ENCODE data around the gene TBXAS1.

DNA sequence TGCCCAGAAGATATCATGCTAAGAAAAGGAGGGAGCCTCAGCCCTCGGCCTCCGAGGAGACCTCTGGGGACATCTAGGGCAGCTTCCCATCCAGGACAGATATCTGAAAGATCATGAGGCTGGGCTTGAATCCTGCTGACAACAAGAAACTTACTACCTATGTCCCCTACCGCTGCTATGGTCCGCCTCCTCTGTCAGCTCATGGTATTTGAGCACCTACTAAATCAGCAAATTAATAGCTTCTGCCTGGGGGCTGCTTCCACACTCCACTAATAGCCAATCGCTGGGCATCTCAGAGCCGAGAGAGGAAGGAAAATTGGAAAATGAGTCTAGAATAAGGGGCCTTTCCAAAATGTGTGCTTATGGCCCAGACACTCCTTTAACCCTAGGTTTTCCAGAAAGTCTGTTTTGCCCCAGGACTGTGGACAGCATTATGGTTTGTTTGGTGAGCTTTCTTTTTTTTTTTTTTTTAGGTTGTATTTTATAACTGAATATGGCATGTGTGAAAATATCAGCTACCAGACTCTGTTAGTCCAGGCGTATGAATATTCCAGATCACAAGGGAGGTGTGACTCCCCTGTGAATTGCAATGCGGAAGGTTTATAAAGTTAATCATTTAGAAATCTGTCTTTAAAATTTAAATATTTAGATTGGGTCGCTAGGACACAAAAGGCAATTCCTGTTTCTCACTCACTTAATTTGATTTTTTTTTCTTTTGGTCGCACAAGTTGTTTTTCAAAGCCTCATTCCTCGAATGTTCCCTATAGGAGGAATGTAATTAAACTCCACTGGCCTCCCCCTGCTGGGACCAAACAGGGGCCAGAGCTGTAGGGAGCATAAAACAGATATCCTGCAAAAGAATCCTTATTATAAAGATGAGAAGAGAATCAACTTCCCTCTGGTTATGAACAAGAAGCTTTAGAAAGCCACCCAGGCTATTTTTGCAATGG, 144.3 kb downstream of the TBXAS1 start:
- TF ChIP-seq, protein P1, sequence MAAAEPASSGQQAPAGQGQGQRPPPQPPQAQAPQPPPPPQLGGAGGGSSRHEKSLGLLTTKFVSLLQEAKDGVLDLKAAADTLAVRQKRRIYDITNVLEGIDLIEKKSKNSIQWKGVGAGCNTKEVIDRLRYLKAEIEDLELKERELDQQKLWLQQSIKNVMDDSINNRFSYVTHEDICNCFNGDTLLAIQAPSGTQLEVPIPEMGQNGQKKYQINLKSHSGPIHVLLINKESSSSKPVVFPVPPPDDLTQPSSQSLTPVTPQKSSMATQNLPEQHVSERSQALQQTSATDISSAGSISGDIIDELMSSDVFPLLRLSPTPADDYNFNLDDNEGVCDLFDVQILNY (CRISPR knock-in tag; IDR thresholded peaks at IDR 0.05) = no peak
- TF ChIP-seq MAX (CRISPR knock-in tag; IDR thresholded peaks at IDR 0.05) = no peak
- TF ChIP-seq CTCF (IDR thresholded peaks at IDR 0.05) = no peak
- no peak for TF ChIP-seq ELF4 (CRISPR knock-in tag; IDR thresholded peaks at IDR 0.05; ENCODE audit: low read depth)

Measured in WTC11 (cell line).